B cell (primary cell): ENCODE measurements around the gene CACNA2D2. TPM values are rescaled to one million over a fixed set of nuclear protein-coding genes. Genes with fewer than 3 reads are reported as not detected.

Source experiments
- ATAC-seq: fragments of 200-7000 bp; cut with Tn5 transposase; one replicate; pipeline ENCODE4 v1.10.0; 2021; ENCODE audit warnings: low read depth, mild to moderate bottlenecking, moderate number of reproducible peaks, moderate library complexity
- CTCF ChIA-PET: fragments of 350-600 bp; sonication (Branson Sonifier 250); formaldehyde crosslinking; loops from one replicate; lab custom pipeline; 2021; ENCODE audit warnings: antibody characterized with exemption, inconsistent platforms; lab: Charles Lee
- POLR2A ChIA-PET: fragments of 350-600 bp; sonication (Branson Sonifier 250); formaldehyde crosslinking; loops from one replicate; lab custom pipeline; 2021; ENCODE audit warnings: antibody characterized with exemption; lab: Charles Lee
- DNase-seq: peaks from one replicate; pipeline ENCODE4 v3.0.0; 2013
- H2AFZ ChIP-seq: 2 replicates; pipeline ENCODE4 v1.6.1; 2012; ENCODE audit warnings: mild to moderate bottlenecking, low read depth, low read length; ENCODE audit not compliant: insufficient read depth, poor library complexity, severe bottlenecking
- H3K27ac ChIP-seq, 2 donors: 1 replicate in 1 of 2; 2 replicates in 1 of 2; pipeline ENCODE4 v1.5.1; 2012 to 2013; ENCODE audit warnings: low read length in 2 of 2, mild to moderate bottlenecking in 2 of 2, moderate library complexity in 1 of 2
- H3K27me3 ChIP-seq, 4 experiments: fragments of 200-600 bp in 1 of 4; sonication (generic) in 1 of 4; replicated peaks in 1 of 4; 1 replicate in 2 of 4; 2 replicates in 2 of 4; pipeline versions ENCODE4 v1.6.1 to v1.7.0; 2013 to 2016; ENCODE audit warnings: low read length in 3 of 4, mild to moderate bottlenecking in 2 of 4, mixed read lengths in 1 of 4, moderate library complexity in 1 of 4; ENCODE audit not compliant: insufficient read depth in 4 of 4, control insufficient read depth in 3 of 4; ENCODE audit errors: control extremely low read depth in 1 of 4
- H3K36me3 ChIP-seq, 2 experiments: replicated peaks in 1 of 2; 1 replicate in 1 of 2; 2 replicates in 1 of 2; pipeline versions ENCODE4 v1.6.1 to v1.7.1; 2013; ENCODE audit warnings: low read length in 1 of 2; ENCODE audit not compliant: insufficient read depth in 2 of 2, control insufficient read depth in 1 of 2; ENCODE audit errors: control extremely low read depth in 1 of 2, extremely low read depth in 1 of 2
- H3K4me1 ChIP-seq, 2 donors: fragments of 200-600 bp in 1 of 2; sonication (generic) in 1 of 2; 1 replicate in 1 of 2; 2 replicates in 1 of 2; pipeline versions ENCODE4 v1.5.1 to v1.6.1; 2013 to 2017; ENCODE audit warnings: low read length in 2 of 2; ENCODE audit not compliant: control insufficient read depth in 2 of 2, insufficient read depth in 2 of 2
- H3K4me2 ChIP-seq: replicated peaks from 2 replicates; pipeline ENCODE3; 2012; ENCODE audit warnings: mild to moderate bottlenecking, low read depth, low read length; ENCODE audit not compliant: poor library complexity, severe bottlenecking
- H3K4me3 ChIP-seq, 5 experiments: fragments of 200-600 bp in 1 of 5; sonication (generic) in 1 of 5; 1 replicate in 3 of 5; 2 replicates in 2 of 5; pipeline versions ENCODE4 v1.5.1 to v1.7.0; 2011 to 2016; ENCODE audit warnings: low read length in 4 of 5, mild to moderate bottlenecking in 4 of 5, low read depth in 2 of 5, control low read depth in 1 of 5, moderate library complexity in 1 of 5; ENCODE audit not compliant: insufficient read depth in 1 of 5; ENCODE audit errors: control extremely low read depth in 1 of 5, extremely low read depth in 1 of 5
- H3K79me2 ChIP-seq: fragments of 200-600 bp; sonication (generic); one replicate; pipeline ENCODE4 v1.6.0; 2016; ENCODE audit warnings: low read length; ENCODE audit not compliant: control insufficient read depth, insufficient read depth
- H3K9ac ChIP-seq: fragments of 200-600 bp; sonication (generic); 2 replicates; pipeline ENCODE4 v1.6.1; 2017; ENCODE audit warnings: mild to moderate bottlenecking, low read length, moderate library complexity
- H3K9me3 ChIP-seq, 3 donors: one replicate each; pipeline versions ENCODE4 v1.6.1 to v1.7.1; 2013; ENCODE audit warnings: low read length in 2 of 3; ENCODE audit not compliant: control insufficient read depth in 2 of 3, insufficient read depth in 1 of 3; ENCODE audit errors: control extremely low read depth in 1 of 3
- H4K20me1 ChIP-seq: 2 replicates; pipeline ENCODE4 v1.6.0; 2012; ENCODE audit warnings: mild to moderate bottlenecking, low read length; ENCODE audit not compliant: insufficient read depth, control insufficient read depth, poor library complexity, severe bottlenecking
- H3K27ac Mint-ChIP-seq: one replicate; pipeline ENCODE4 v1.8.0; 2021; ENCODE audit warnings: mixed read lengths
- H3K27me3 Mint-ChIP-seq: one replicate; pipeline ENCODE4 v1.8.0; 2021; ENCODE audit warnings: mixed read lengths
- H3K4me1 Mint-ChIP-seq: one replicate; pipeline ENCODE4 v1.8.0; 2021; ENCODE audit warnings: mixed read lengths
- H3K4me3 Mint-ChIP-seq: one replicate; pipeline ENCODE4 v1.8.0; 2021; ENCODE audit warnings: mixed read lengths
- H3K9me3 Mint-ChIP-seq: one replicate; pipeline ENCODE4 v1.8.0; 2022; ENCODE audit warnings: mixed read lengths; ENCODE audit not compliant: insufficient read depth
- CTCF ChIP-seq: fragments of 200-600 bp; IDR thresholded peaks from one replicate; pipeline ENCODE4 v1.8.0; 2022; ENCODE audit warnings: antibody characterized with exemption, mild to moderate bottlenecking
- EZH2 ChIP-seq: IDR thresholded peaks from 2 replicates; pipeline ENCODE4 v1.6.1; 2012; ENCODE audit warnings: borderline replicate concordance, low read depth, mild to moderate bottlenecking, moderate library complexity, low read length; ENCODE audit not compliant: insufficient read depth, poor library complexity, severe bottlenecking
- WGBS: methylation state at CpG from one replicate; pipeline ENCODE4 v1.1.5; 2013; ENCODE audit warnings: missing lambda C conversion rate; ENCODE audit not compliant: insufficient coverage; 5-methylcytosine and 5-hydroxymethylcytosine counted together
- intact Hi-C: fragments of 100-400 bp; cut with micrococcal nuclease; formaldehyde crosslinking; loops from one replicate; pipeline ENCODE4 v1.10.0; 2022
- polyA plus RNA-seq: library from polyadenylated mRNA; depleted of rRNA; stranded (reverse); fragments of >200 nt; gene quantifications from 2 replicates; pipeline ENCODE4 v1.2.3, GENCODE V29; 2012
- total RNA-seq, 2 donors: library from RNA; stranded (reverse); fragments of 120-200 nt in 1 of 2; gene quantifications; 1 replicate in 1 of 2; 2 replicates in 1 of 2; pipeline versions ENCODE4 v1.2.3 to v1.2.4, GENCODE V29; 2013 to 2022

Gene CACNA2D2
- total and polyA plus RNA-seq, 2 donors (not counting 1 experiment from before 2014, with no cell fraction given), result 0.69 to 1.2 TPM

- intact Hi-C loops, result no loop called here
- Histone ChIP-seq H3K4me3 (no peak overlapping the region), H2AFZ (no peak overlapping the region), H3K79me2 (peaks cover 77% of the 10 kb centered on the region), H3K4me2 (no peak overlapping the region), H3K27ac (no peak overlapping the region), H3K36me3 (peaks cover 5 to 47% of the 10 kb centered on the region in 2 experiments), H3K9me3 (no peaks in the 10 kb centered on the region), H3K27me3 (no peaks in the 10 kb centered on the region), H3K9ac (no peak overlapping the region), H3K4me1 (peaks cover 47 to 56% of the 10 kb centered on the region in 2 donors), H4K20me1 (peaks cover 84% of the 10 kb centered on the region)
- Mint-ChIP-seq H3K9me3 (no peaks in the 10 kb centered on the region), H3K4me3 (no peak overlapping the region), H3K27ac (peak overlapping the region; percentile 11), H3K4me1 (peaks cover 65% of the 10 kb centered on the region), H3K27me3 (no peaks in the 10 kb centered on the region)
- ATAC-seq, result no peak
- ChIA-PET CTCF (interaction anchor here (0.6 to 2.3 kb wide), 4 partner anchors 9 to 188 kb away, joined by 3 to 10 read pairs (median 6); no protein-coding TSS in a partner anchor), POLR2A (interaction anchor here (1.4 to 7.4 kb wide), 2 partner anchors 15 to 237 kb away, joined by 4 to 96 read pairs; partner anchors contain the start of gene RASSF1)
- TF ChIP-seq EZH2 (no peak), CTCF (no peak)
- no peak for DNase-seq
- WGBS, result 98% methylated on average over 5 of the region's 5 CpGs
These were observed 149.2 kb downstream of the CACNA2D2 start for GRCh38 chr3:50354186-50354764.
